ENCODE measurements around the gene TRIM33.
"Not testable (repeated sequence)": the region's sequence is repeated elsewhere in the genome, so short reads cannot be mapped to it uniquely, and the experiment has no call there.

Gene TRIM33

DNA sequence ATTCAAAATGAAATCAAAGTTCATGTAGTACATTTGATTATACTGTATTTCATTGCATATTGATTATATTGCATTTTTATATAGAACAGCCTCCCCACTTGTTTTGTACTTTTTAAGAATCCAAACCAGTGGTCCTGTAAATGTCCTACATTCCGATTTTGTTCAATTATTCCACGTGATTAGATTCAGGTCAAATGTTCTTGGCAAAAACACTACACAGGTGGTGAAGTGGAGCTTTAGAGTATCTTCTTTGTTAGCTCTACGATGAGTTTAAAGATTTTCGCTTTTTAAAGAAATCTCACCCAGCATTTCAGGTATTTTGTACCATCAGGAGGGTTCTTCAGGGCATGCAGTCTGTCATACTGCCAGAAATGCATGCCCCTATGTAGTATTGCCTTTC, 120.6 kb downstream of the TRIM33 start:
- no peak for DNase-seq

DNA sequence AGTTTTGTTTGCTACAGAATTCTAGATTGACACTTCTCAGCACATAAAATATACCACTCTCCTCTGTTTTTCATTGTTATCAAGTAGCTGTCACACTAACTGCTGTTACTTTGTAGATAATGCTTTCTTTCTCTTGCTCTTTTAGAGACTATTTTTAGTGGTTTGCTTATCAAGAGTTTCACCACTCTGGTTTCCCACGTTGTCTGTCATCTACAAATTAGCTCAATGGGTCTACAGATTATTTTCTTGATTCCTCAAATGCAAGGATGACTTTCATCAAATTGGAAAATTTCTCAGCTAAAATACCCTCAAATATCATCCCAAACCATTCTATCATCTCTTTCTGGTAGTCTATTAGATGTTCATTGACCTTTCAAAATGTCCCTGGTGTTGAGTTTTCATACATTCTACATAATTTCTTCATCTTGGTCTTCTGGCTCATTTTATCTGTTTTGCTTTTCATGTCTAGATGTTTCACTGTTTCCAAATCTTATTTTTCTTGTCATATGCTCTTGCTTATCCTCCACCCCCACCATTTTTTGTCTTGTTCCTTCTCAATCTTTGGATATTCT, 122.5 kb downstream of the TRIM33 start:
- DNase-seq, result no peak

DNA sequence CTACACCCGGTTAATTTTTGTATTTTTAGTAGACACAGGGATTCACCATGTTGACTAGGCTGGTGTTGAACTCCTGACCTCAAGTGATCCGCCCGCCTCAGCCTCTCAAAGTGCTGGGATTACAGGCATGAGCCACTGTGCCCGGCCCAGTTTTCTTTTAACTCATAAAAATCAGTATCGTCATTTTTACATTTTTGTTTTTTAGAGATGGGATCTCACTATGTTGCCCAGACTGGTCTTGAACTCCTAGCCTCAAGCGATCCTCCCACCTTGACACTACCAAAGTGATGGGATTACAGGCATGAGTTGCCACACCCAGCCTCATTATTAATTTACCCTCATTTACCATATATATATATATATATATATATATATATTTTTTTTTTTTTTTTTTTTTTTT, 123.4 kb downstream of the TRIM33 start:
- DNase-seq, result not testable (repeated sequence)

DNA sequence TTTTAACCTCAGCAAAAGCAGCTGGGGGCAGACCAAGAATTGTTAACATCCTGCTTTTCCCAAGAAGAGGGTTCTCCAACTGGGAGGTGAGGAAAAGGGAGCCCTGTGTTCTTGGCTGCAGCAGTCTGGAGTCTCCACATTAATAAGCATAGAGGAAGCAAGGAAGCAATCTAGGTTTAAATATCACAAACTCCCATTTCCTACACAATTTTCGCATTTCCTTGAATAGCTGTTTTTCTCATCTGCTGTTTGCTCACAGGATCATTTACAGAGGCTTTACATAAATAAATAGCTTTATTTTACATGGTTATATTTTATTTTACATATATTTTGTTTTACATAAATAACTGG, 124.0 kb downstream of the TRIM33 start:
- DNase-seq, result no peak

DNA sequence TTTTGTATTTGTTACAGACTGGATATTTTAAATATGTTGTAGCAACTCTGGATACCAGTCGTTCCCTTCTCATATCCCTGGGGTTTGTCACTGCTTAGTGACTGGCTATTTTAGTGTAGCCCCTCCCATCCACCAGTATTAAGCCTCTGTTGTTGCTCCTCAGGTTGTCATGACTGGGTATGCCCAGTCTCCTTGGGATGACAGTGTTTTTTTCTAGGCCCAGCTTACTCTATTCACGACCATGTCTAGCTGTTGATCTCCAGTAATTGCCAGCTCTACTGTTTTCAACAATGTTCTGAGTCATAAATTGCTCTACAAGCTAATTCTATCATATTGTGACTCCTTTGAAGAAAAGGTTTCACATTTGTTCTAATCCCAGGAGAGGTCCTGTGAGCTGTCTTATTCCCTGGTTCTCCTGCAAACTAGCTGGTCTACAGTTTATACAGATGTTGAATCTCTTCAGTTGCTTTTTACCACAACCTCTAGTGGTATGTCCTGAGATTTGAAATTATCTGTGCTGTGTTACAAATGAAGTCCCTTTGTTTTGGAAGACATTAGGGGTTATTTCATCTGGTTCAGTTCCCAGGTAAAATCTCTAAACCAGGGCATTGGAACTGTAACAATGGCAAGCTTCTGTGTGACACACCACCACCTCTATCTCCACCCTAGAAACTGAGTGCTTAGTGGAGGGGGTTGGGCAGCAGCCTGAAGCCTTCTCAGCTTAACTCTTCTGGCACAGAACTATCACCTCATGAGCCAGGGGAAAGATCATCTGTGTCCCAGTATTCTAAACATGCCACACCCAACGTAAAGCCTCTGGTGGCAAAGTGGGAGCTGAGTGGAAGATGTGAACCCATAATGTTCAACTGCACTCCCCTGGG, 124.6 kb downstream of the TRIM33 start:
- no peak for DNase-seq

DNA sequence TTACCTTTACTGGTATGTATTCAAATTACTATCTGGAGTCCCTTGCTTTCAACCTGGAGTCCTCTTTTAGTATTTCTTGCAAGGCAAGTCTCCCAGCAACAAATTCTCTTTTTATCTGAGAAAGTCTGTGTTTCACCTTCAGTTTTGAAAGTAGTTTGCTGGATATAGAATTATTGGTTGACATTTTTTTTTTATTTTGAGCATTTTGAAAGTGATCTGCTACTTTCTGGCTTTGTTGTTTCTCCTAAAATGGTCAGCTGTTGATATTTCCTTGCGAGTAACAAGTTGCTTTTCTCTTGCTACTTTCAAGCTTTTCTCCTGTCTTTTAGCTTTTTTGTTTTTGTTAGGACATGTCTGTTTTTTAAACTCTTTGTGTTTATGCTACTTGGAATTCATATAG, 126.1 kb downstream of the TRIM33 start:
- DNase-seq, result no peak

DNA sequence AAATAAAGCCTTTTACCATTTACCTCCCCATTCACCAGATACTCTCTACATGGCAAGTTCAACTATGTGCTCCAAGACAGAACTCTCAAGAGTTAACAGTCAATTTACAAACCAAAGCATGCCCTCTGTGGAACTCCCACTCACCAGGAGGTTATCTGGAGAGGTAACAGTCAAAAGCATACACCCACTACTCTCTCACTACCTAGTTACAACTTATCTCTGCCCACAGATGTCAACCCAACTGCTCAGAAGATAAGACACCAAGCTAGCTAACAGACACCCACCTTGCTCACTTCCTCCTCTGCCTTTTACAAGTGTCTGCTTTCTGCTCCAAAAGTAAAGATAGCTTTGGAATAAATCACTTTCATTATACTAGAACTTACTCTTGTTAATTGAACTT, 131.0 kb downstream of the TRIM33 start:
- DNase-seq, result no peak

DNA sequence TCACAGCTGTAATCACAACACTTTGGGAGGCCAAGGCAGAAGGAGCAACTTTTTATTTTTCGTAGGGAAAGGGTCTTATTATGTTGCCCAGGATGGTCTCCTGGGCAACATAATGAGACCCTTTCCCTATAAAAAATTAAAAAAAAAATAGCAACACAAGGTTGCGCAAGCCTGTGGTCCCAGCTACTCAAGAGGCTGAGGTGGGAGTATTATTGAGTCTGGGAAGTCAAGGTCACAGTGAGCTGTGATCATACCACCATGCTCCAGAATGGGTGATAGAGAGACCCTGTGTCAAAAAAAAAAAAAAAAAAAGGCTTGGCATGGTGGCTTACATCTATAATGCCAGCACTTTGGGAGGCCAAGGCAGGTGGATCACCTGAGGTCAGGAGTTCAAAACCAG, 131.6 kb downstream of the TRIM33 start:
- no peak for DNase-seq

DNA sequence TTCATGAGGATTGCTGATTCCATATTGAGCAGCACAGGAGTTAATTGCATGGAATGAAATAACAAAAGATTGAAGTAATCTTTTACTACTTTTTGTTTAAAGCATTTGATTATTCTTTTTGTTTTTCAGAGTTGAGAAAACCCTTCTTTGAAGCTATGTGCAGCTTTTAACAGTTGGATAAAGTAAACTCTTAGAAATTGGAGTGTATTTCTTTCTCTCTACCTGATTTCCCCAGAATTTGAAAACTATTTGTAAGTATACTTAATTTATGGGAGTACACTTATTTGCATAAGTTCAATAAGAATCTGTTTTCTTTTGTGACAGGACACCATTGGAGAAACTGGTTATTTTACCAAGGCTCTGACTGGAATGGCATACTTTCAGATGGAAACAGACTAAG, 133.6 kb downstream of the TRIM33 start:
- DNase-seq, result no peak

DNA sequence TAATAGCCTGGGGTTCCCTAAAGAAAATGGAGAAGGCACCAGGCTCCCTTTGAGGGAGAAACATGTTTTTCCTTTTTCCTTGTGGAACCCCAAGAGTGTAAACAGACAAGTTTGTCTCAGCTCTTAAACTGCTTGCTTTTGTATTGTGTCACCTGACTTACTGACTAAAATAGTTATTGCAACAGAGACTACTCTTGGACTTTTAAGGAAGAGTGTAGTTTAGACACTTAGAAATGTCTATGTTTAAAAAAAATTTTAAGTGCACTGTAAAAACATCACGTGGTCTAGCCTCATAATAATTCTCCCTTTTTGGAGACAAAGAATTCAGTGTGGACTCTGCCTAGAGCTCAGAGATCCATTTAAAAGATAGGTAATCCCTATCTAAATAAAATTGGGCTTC, 141.1 kb downstream of the TRIM33 start:
- DNase-seq, result no peak

DNA sequence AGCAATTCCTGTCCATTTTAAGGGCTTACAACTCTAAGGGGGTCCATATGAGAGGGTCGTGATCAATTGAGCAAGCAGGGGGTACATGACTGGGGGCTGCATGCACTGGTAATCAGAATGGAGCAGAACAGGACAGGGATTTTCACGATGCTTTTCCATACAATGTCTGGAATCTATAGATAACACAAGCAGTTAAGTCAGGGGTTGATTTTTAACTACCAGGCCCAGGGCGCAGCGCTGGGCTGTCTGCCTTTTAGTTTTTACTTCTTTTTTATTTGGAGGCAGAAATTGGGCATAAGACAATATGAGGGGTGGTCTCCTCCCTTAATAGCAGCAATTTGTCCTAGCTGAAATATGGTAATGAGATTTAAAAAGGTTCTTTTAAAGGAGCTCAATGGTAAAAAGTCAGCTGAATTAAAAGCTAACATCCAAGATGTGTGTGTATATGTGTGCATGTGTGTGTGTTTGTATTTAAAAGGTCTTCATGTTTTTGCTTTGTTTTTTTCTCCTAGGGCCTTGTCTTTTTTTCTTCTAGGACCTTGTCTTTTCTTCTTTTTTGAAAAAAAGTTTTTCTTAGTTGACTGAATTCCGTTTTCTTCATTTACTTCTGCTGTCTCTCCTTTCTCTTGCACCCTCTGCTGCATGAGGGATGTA, 141.6 kb downstream of the TRIM33 start:
- DNase-seq, result not testable (repeated sequence)

DNA sequence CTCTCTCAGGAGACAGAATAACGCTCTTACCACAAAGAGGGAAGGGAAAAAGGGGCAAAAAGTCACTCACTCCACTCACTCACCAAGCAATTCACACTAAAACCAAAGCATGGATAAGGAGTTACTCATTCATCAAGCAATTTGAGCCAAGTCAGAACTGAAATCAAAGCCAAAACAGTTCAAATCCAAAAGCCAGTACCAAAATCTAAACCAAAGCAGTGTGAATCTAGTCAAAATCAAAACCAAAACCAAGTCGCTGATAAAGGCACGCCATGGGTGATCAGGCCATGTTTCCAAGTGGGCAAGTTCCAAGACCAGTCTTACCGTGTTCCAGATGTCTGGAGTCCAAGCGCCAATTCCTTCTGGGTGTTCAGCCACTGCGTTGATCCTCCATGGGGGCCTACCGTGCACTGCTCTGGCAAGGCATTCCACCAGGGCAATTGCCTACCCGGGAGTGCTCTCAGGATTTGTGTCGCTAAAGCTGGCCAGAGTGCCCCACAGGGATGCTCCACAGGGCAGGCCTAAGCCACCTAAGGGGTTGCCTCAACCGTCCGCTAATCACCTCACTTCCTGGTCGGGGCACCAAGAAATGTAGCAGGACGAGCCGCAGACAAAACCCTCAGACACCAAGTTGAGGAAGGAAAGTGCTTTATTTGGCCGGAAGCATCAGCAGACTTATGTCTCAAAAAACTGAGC, 142.3 kb downstream of the TRIM33 start:
- DNase-seq, result no peak

DNA sequence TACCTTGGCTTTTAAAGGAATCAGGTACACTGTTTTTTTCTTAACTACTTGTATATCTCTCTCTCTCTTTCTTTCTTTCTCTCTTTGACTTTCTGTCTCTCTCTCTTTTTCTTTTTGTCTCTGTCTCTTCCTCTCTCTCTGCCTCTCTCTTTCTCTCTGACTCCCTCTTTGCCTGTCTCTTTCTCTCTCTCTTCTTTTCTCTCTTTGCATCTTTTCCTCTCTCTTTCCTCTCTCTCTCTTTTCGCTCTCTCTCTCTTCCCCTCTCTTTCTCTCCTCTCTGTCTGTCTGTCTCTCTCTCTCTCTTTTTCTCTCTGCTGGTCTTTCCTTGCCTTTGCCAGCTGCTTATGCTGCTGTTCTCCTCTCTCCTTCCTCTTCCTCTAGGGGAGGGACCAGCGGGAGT, 143.2 kb downstream of the TRIM33 start:
- DNase-seq, result no peak

DNA sequence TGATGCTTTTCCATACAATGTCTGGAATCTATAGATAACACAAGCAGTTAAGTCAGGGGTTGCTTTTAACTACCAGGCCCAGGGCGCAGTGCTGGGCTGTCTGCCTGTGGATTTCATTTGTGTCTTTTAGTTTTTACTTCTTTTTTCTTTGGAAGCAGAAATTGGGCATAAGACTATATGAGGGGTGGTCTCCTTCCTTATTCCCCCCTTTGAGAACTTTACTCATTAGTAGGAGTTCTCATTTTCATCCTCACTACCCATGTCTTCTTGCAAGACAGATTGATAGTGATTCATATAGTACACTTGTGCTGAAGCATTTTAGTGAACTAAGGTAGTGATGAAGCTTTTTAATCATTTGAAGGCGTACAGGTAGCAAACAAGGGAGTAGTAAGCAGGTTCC, 147.8 kb downstream of the TRIM33 start:
- DNase-seq, result not testable (repeated sequence)

DNA sequence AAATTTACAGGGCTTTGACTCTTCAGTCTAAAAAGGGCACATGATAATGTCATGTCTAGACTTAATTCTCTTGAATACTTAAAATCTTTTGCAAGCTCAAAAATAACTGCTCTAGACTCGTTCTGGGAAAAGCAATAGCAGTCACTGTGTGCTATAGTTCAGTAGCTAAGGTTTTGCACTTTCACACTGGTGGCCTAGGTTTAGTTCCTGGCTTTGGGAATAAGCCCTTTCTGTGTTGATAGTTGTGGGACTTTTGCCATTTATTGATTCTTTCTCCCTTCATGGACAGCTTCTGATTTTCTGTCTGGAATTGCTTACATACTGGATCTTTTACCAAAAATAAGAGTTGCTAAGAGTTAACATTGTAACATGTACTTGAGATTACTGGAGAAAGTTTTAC, 151.2 kb downstream of the TRIM33 start:
- DNase-seq, result no peak

DNA sequence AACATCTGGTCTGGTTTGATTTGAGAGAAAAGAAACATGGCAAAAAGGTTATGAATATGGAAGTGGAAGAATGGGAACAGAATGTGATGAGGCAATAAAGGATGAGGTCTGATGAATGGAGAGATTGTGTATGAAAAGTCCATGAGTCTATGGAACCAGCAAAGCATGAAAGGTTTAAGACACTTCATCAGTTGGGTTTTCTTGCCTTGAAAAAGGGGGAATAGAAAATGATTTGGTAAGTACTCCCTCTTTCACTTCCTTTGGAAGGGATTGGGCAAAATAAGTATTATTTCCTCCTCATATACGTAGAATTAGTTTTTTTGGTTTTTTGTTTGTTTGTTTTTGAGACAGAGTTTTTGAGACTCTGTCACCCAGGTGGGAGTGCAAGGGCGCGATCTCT, 155.8 kb downstream of the TRIM33 start:
- DNase-seq, result no peak

DNA sequence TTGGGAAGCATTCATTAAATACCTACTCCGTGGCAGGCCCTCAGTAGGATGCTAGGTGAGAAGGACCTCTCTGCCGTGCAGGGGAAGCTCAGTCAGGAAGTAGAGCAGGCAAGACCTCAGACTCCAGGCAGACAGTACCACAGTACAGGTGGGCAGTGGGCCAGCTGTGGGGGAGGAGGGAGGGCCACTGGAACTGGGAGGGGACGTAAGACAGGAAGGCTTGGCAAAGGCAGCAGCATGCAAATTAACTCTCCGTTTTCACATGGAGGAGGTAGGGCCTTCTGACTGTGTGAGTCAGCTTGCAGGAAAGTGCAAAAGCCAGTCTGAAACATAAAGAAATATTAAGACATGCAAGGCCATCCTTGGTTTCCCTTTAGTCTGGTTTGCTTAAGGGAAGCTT, 157.7 kb downstream of the TRIM33 start:
- DNase-seq, result peak; percentile 74

DNA sequence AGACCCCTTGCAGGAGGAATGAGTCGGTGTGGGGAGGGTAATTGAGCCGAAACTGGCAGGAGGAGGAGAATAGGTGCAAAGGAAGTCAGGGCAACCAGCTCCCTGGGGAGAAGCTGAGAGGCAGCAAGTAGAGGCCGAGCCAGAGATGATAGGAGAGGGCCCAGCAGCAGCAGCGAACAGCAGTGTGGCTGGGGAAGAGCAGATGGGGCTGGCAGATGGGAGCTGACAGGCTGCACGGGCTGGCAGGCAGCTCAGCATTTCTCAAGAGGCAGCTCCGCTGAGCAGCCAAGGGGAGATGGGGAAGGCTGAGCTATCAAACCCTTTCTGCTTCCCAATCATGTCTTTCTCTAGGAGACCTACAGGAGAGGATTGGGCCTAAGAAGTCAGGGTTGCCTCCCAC, 158.2 kb downstream of the TRIM33 start:
- DNase-seq, result peak; percentile 71

DNA sequence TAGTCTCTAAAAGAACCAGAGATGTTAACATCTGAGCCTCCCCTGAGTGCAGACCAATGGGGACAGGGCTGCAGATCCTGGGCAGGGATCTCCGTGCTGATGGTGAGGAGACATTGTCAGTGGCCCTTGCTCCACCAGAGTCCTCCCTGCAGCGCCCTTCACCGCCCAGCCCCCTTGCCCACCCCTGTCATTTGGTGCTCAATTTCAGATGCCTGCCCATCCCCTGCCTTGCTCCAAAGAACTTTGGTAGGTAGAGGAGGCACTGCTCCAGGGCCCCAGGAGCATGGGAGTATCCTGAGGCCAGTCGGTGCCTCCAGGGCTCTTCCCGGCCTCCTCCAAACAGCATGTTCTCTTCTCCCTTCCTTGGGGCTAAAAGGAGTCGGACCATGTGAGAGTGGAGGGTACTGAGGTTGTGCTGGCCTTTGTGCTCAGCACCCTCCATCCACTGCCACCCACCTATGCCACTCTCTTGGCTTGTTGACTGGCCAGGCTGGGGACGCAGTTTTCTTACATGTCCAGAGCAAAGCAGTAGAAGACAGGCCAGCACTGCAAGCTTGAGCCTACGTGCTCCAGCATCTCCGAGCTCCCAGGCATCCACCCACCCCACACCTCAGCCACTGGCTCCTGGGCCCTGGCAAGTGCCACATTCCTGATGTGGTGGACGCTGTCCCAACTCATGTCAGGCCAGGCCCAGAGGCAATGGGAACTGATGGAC, 160.1 kb downstream of the TRIM33 start:
- no peak for DNase-seq

DNA sequence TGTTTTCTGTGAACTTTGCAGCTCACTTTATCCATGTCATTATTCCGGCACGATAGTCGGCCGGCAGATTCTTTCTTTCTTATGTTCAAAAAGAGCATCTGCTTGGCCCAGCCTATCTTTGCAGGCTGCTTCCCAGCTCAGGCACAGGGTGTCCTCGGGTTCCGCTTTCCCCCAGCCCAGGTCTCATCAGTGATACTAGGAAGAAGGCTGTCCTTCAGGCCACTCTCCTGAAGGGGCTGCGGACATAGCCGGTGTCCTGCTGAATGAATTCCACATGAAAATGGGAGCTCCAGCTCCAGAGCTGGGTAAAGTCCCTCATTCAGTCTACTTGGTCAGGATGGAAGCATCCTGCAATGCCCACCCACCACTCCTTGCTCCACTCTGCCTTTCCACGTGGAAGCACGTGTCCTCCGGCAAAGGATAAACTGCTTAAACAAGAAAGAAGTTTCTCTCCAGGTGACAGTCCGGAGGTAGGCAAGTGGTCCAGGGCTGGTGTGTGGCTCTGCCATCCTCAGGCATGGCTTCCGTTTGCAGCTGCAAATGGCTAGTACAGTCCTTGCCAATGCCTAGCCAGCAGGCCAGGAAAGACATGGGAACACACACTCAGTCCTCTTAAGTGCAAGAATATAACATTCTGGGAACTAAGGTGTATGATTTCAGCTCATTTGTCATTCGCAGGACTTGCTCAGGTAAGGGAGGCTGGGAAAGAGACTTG, 161.0 kb downstream of the TRIM33 start:
- DNase-seq, result no peak

DNA sequence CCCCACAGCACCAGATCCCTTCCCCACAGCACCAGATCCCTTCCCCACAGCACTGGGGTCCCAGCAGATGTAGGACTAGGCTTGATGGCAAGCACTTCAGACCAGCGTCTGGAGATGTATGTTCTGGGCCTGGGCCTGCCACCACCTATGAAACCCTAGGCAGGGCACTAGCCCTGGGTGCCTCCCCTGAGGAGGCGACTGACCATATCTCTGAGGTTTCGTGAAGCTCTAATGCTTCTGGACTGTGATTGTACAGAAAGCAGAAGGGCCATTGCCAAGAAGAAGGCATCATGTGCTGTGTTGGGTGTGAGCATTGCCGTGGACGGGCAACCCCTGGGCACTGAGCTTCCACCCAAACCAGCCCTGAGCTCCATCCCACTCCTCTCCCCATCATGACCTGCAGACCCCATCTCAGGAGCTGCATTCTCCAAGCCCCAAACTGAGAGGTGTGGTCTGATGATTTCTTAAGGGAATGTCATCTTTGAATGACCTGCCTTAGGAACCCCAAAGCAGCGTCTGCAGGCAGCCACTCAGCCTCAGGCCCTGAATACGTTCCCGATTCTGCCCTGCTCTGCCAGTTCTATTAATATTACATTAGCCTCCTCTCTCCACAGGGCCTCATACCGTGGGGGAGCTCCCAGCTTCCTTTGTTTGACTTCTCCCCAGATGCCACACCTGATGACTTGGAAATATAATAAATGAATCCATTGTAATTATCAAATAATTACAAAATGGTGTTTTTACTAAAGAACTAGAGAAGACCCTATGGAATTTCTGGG, 163.4 kb downstream of the TRIM33 start:
- DNase-seq, result no peak

Data from NCI-H69 (cell line).